SK-MEL-5 (cell line): ENCODE data around the gene THSD4. TPM values are rescaled to one million over a fixed set of nuclear protein-coding genes. Genes with fewer than 3 reads are reported as not detected.

Experiments used
- DNase-seq: peaks from one replicate; pipeline ENCODE4 v3.0.0-alpha.2; 2016; ENCODE audit warnings: low read depth, low spot score
- in situ Hi-C: cut with HindIII; loops from 2 replicates; pipeline ENCODE4 v1.10.0; 2016; ENCODE audit warnings: low sequenced_read_pairs, high pct_unique_total_duplicates, low pct_unique_long_range_greater_than_20kb
- total RNA-seq: library from RNA; depleted of rRNA; stranded (reverse); fragments of >200 nt; shearing (Covaris generic); gene quantifications from 2 replicates; pipeline ENCODE4 v1.2.3, GENCODE V29; 2014

THSD4 gene
- total RNA-seq, 1 experiment from 2014 or later = 0.50 TPM

DNA sequence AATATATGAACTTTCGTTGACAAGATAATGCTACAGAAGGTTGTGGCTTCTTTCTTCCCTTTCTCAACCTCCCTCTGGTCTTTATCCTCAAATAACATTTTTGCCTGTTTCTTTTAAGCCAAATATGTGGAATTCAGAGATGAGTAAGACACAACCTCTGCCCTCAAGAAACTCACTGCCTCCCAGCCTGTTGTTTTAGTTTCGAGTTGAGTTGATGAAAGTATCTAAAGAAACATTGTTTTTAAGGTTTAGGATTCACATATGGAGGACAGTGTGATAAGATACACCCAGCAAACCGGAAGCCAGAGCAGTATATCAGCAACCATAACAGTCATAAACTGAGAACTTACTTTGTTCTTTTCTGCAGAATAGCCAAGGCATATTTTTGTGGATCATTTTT lies 218.6 kb downstream of the THSD4 start:
- in situ Hi-C loops = no loop called here
- no peak for DNase-seq

DNA sequence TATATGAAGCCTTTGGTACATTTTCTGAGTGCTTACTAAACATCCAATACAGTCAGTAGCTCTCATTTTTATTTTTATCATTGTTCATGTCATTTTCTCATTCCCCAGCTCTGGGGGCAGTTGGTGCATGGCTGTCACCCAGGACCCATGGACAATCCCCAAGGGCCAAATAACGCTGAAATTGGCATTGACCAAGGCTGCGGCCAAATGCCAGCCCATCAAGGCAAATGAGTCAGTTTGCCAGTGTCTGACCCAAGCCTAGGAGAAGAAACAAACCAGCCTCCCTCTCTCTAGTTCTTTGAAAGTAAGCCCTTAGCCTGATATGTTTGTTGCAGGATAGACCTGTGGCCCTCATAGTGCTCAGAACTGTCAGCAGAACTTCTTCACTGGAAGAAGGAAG lies 219.2 kb downstream of the THSD4 start:
- no peak for DNase-seq
- in situ Hi-C loops = no loop called here

DNA sequence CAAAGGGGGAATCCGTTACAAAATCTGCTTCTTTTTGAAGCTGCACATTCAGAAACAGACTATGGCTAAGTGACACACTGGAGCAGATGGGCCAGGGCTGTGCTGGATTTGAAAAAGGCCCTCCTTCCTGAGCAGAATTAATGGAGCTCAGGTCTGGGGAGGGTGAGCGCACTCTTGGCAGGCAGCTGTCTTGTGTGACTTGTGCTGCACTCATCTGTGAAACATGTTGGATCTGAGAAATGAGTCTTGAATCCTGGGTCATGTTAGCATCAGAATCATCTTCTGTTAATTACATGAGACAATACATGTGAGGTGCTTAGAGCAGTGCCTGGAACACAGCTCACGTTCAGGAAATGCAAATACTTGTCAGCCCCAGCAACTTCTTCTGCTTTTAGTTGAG lies 219.6 kb downstream of the THSD4 start:
- in situ Hi-C loops = no loop called here
- DNase-seq = no peak

DNA sequence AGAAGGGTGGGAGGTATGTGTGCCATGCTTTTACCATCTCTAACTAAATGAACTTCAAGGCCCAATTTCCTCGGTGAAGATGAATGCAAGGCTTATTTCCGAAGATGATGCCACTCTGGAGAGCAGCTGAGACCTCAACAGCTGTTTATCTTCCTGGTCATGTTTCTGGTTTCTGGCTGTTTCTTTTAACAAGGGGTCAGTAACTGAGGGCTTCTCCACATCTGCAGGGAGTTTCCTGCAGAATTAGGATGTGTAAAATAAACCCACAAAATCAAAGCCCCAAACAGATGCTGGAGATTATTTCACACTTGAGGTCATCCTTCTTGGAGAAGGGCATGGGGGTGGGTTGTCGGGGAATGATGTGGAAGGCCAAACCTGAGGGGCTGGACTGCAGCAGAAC lies 220.3 kb downstream of the THSD4 start:
- in situ Hi-C loops = no loop called here
- no peak for DNase-seq

DNA sequence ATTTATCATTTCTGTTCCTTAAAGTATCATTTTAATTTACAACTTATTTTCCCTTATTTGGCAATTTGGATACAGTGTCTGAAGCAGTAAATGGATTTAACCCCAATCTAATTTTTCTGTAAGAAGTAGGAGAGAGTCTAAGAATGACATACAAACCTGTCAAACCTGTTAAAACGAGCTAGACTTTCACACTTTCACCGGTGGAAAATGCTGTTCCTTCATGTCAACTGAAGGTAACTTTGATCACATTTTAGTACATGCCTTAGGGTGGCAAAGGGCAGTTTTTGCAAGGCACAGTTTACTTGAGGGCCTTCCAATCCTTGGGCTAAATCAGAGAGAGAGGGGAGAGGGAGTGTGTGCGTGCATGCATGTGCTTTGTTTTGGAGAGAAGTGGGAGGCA lies 221.4 kb downstream of the THSD4 start:
- in situ Hi-C loops = no loop called here

DNA sequence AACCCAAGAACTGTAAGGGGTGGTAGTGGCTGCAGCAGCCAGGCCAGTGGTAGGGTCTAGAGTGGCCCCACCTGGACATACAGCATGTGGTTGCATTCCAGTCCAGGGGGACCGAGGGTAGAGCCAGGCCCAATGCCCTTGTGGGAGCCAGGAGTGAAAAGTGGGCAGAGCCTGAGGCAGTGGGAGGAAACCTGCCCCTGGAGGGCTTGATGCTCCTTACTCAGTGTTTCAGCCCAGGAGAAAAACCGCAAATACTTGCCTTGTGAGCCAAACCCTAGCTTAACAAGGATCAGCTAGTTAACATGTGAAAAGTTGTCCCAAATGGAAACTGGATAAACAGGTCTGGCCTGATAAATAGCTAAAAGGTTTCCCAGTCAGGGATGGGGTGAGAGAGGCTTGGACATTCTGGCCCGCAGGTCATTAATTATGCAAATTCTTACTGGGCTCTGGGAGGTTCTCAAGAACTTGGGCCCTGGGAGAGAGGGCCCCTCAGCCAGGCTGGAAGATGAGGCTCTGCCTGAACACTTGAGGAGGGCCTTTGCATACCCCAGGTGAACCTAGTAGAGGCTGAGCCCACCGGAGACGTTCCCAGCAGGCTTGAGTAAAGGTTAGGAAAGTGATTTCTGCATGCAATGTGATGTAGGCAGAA lies 222.1 kb downstream of the THSD4 start:
- no peak for DNase-seq
- in situ Hi-C loops = no loop called here

More for the DNA sequence above, 221.4 kb downstream of the THSD4 start:
- DNase-seq = no peak

DNA sequence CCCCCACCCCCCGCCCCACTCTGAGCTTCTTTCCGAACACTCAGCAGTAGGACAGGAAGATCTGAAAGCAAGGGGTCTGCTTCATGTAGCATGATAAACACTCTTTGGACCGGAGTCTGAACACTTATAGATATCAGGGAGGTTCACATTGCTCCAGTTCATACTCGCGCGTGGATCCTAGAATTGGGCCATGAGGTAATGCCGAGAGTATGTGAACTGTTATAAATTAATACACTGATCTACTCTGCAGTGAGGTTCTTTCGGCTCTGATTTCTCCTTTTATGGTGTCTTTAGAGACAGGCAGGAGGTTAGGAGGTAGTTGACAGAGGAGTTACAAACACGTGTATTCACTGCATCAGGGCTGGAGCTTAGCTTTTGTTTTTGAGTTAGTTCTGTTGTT lies 223.0 kb downstream of the THSD4 start:
- in situ Hi-C loops = no loop called here
- DNase-seq = no peak

DNA sequence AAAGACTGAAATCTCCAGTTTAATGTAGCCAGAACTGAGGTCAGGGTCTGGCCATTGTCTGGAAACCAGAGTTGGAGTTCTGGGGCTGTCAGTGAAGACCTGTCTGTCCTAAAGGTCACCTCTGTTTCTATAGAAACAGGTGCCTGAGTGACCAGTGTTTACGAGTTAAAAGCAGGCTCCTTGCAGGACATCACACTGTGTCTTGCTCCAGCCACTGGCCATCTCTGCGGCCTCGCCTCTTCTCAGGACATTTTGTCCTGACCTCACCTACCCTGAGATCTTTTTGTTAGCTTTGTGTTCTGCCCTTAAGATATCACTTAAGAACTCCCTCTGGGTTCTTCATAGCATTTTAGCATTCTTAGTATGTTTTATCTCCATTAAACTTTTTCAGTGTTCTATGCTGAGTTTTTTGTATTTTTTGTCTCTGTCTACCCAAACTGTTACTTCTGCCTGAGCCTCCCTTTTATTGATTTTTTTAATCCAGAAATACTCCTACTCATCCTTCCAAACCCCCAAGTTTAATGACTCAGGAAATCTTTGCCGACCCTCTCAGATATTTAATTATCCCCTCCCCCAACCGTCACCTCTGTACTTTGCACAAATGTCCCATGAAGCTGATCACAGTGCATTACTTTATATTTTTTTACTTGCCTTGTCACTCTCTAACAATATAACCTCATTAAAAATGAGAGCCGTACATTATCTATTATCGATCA lies 223.7 kb downstream of the THSD4 start:
- DNase-seq = no peak

DNA sequence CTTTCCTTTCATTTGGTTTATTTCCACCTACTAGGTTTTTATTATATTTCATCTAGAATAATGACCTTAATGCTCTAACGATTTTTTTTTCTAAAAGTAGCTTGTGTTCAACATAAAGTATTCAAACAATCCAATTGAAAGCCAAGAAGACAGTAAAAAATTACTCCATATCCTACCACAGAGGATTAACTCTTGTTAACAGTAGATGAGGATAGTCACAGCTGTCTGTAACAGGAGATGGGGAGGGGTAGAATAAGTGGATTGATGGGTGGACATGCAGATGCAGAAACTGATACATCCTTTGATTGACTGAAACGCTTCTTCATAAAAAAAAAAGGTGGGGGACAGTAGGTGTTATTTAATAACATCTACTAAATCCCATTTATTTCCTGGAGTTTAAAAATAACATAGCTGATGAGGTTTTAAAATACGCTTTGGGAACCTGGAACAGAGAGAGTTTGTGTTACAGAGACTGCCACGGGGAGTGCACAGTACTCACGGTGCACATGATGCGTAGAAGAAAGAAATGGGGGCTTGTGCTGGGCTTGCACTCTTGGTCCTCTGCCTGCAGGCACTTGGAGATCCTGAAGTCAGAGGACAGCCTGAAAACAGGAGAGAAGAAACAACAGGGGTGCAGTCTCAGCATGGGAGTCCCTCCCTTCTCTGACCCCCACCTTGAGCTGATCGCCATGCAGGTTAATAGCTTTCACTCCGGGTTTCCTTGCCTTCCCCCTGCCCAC lies 226.7 kb downstream of the THSD4 start:
- in situ Hi-C loops = no loop called here
- no peak for DNase-seq

More for the DNA sequence above, 223.7 kb downstream of the THSD4 start:
- in situ Hi-C loops = no loop called here

DNA sequence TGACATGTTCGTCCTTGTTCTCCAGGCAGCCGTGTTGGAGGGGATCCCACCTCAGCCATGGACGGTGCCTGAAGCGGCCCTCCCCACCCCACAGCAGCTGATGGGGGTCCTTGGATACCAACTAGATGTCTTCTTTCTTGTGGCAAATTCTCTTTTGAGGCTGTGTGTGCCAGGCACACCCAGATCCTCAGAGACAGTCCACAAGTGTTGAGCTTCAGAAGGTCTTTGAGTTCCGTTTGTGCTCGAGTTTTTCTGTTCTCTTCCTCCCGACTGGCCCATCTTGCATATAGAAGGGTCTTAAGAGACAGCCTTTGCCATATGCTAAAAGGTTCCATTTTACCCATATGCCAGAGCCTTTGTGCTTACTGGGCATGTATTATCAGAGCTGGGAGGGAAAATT lies 227.4 kb downstream of the THSD4 start:
- DNase-seq = no peak
- in situ Hi-C loops = no loop called here

DNA sequence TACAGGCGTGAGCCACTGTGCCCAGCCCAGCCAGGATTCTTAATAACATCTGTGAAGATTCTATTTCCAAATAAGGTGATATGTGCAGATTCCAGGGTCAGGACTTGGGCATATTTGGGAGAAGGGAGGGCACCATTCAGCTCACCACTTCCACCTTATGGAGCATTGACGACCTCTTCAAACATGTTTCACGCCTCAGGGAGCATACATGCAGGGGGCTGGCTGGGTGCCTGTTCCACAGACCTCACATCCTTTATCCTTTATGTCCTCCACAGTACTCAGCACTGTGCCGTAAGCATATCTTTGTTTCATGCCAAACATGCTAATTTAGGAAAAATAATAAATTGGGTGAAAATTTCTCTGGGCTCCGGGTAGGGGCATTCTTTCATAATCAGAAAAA lies 229.0 kb downstream of the THSD4 start:
- in situ Hi-C loops = no loop called here
- DNase-seq = no peak

DNA sequence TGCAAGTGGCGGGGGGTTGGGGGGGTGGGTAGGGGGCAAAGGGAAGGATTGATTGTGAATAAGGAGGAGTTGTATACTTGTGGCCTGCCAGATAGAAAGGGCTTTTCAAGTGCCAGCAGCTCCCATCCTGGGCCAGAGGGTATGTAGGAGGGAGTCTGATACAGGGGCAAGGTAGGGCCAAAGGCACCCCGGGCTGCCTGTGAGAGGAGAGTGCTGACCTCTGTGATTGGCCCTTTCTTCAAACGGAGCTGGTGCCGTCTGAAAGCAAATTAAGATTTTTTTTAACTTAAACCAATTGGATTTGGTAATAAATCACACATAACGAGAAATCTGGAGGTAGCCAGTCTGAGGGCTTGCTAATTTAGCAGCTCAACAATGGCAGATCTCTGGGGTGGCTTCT lies 229.9 kb downstream of the THSD4 start:
- in situ Hi-C loops = no loop called here
- DNase-seq = no peak

DNA sequence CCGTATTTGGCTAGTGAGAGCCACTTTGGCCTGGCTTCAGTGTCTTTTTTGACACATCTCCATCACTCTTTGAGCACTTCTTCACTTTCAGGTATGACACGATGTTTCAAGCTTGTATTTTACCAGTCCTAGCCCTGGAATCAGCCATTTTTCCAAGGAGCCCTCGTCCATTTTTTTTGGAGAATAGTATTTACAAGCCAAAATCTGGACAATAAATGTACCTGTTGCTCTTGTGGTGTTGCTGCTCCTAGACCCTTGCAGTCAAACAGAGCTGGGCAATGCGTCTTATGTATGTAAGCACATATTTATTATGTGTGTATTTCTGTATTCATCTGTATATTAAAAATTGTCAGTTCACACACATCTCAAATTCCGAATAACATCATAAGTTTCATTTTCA lies 231.2 kb downstream of the THSD4 start:
- no peak for DNase-seq
- in situ Hi-C loops = no loop called here

DNA sequence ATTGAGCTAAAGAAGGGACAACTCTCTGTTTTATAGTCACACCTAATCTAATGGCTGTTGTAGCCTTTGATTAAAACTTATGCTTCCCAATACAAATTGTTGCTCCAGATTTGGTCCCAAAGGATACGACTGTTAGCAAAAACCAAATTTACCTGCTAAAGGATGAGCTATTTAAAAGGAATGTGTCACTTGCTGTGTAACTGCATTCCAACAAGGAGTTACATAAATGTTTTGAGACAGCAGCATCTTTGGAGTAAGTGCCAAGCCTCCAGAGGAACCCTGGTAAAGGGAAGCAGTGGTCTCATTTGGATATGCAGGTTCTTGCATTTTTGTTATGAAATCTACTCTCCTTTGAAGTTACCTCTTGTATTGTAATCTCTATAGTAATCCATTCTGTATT lies 233.3 kb downstream of the THSD4 start:
- DNase-seq = no peak
- in situ Hi-C loops = no loop called here

DNA sequence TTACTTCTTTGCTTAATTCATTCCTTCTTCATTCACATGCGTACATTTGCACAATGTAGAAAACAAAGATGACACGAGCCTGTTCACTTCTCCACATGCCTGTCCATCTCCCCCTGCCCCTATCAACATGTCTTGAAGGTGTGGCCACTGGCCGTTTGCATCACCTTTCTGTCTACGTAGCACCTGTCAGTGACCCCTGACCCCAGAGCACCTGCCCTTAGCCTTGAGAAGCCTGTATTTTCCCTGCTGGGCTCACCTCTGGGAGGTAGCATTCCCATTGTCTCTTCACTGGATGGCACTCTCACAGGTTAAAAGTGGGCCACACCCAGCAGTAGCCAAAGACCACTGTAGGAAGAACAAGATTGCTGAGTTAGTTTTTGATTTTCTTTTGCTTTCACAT lies 234.1 kb downstream of the THSD4 start:
- no peak for DNase-seq
- in situ Hi-C loops = no loop called here

DNA sequence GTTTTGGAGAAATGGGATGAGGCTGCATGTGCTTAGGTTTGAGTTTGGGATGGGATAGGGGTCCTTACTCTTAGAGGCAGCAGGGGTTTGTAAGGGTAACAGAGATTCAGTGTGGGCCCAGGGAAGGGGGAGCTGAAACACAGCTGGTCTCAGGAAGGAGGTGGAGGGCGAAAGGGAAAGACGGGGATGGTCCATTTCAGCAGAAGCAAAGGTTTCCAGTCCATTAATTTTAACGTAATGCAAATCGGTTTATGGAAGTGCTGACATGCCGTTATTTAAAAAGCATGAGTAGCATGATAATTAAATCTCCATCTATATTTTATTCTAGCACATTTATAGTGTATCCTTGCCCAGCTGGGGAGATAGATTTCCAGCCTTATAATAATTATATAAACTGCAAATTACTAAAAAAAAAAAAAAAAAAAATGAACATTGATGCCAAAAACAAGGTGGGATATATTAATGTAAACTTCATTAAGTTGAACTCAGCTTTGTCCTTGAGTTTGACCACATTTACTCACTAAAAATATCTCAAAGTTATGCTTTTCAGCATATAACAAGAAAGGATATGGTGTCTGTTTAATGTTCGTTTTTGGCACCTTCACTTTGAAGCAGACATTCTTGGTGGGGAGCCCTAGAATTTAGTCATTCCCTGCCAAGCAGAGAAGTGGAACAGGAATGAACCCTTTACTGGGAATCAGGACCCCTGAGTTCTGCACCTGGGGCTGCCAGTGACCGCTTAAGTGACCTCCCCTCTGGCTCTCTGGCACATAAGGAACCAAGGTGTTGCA lies 234.7 kb downstream of the THSD4 start:
- DNase-seq = no peak
- in situ Hi-C loops = no loop called here

DNA sequence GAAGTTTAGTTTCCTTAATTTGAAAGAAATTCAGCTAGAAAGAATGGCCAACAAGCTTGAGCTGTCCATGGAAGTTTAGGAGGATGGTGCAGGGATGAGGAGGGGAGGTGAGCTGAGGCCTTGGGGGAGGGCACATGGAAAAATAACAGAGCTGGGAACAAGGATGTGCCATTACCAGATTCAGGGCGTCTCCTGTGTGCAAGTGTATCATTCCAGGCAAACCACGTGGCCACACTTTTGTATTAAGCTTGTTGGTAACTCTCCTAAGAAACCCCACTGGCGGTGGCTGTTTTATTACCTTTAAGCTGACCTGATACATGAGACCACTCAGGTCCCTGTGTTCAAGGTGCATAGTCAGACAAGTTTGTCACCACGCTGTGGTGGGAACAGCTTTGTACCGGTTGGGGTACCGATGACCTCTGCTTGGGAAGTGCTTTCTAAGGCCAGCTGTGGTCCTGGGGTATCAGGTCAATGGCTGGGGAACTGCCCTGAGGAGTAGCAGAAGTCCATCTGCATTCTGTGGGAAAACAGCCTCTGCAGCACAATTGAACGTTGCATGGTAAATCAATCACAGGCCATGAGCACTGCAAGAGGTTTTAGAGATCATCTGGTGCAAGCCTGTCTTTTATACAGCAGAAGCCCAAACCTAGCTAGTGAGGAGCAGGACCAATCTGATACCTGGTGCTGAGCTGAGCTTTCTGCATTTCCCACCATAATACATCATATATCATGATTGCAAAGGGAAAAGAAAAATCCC lies 235.5 kb downstream of the THSD4 start:
- in situ Hi-C loops = no loop called here

More for the DNA sequence above, 235.5 kb downstream of the THSD4 start:
- no peak for DNase-seq
